H1 (cell line): Measurements from ENCODE around the gene KIAA0930. TPM values are rescaled to one million over a fixed set of nuclear protein-coding genes. Genes with fewer than 3 reads are reported as not detected.

ENCODE experiments used
- CTCF ChIA-PET: fragments of 300-600 bp; sonication (Branson Sonifier 250); formaldehyde crosslinking; loops from one replicate; lab custom pipeline; 2021; ENCODE audit not compliant: partially characterized antibody; lab: Charles Lee
- POLR2A ChIA-PET: fragments of 300-600 bp; sonication (Branson Sonifier 250); formaldehyde crosslinking; loops from one replicate; lab custom pipeline; 2021; ENCODE audit warnings: inconsistent platforms; ENCODE audit not compliant: partially characterized antibody; lab: Charles Lee
- DNase-seq, 2 experiments: peaks; one replicate each; pipeline versions ENCODE4 v3.0.0 to v3.0.0-alpha.2; 2010 to 2022; ENCODE audit warnings: low spot score in 2 of 2, low read depth in 1 of 2, mixed read lengths in 1 of 2
- FAIRE-seq: peaks from 2 replicates; lab custom pipeline; 2011; peaks lifted over from hg19 to GRCh38; lab: Jason Lieb, UNC
- H2AFZ ChIP-seq: 2 replicates; pipeline ENCODE4 v1.8.1; 2012; ENCODE audit warnings: low read length, inconsistent platforms
- H2AK5ac ChIP-seq: 2 replicates; pipeline ENCODE4 v1.6.1; 2013; ENCODE audit warnings: low read depth, low read length
- H2BK120ac ChIP-seq: replicated peaks from 2 replicates; pipeline ENCODE3; 2013; ENCODE audit warnings: low read depth, low read length, inconsistent platforms
- H2BK12ac ChIP-seq: 2 replicates; pipeline ENCODE4 v1.6.1; 2013; ENCODE audit warnings: low read depth, low read length
- H2BK15ac ChIP-seq: 2 replicates; pipeline ENCODE4 v1.6.1; 2013; ENCODE audit warnings: low read length
- H2BK20ac ChIP-seq: 2 replicates; pipeline ENCODE4 v1.6.1; 2013; ENCODE audit warnings: low read length
- H2BK5ac ChIP-seq: 2 replicates; pipeline ENCODE4 v1.6.1; 2013; ENCODE audit warnings: low read depth, low read length
- H3K14ac ChIP-seq: 2 replicates; pipeline ENCODE4 v1.6.1; 2013; ENCODE audit warnings: inconsistent platforms; ENCODE audit not compliant: insufficient read length
- H3K18ac ChIP-seq: 2 replicates; pipeline ENCODE4 v1.6.1; 2013; ENCODE audit warnings: low read length; ENCODE audit errors: extremely low read depth
- H3K23ac ChIP-seq: 2 replicates; pipeline ENCODE4 v1.6.1; 2013; ENCODE audit warnings: inconsistent platforms; ENCODE audit not compliant: insufficient read length
- H3K23me2 ChIP-seq: 2 replicates; pipeline ENCODE4 v1.6.1; 2013; ENCODE audit warnings: low read depth, low read length
- H3K27ac ChIP-seq: 2 replicates; pipeline ENCODE4 v1.6.1; 2011; ENCODE audit warnings: low read depth, low read length, inconsistent platforms
- H3K27me3 ChIP-seq, 4 experiments: replicated peaks in 1 of 4; 1 replicate in 1 of 4; 2 replicates in 3 of 4; pipeline versions ENCODE4 v1.6.1 to v1.8.1; 2011 to 2013; ENCODE audit warnings: low read length in 3 of 4, mild to moderate bottlenecking in 3 of 4, inconsistent platforms in 2 of 4, mixed read lengths in 2 of 4, moderate library complexity in 1 of 4; ENCODE audit not compliant: control insufficient read depth in 3 of 4, insufficient read depth in 3 of 4; ENCODE audit errors: extremely low read depth in 1 of 4
- H3K36me3 ChIP-seq, 4 experiments: 2 replicates each; pipeline versions ENCODE4 v1.6.1 to v1.8.1; 2011 to 2013; ENCODE audit warnings: mild to moderate bottlenecking in 4 of 4, low read length in 3 of 4, moderate library complexity in 2 of 4, control low read depth in 1 of 4, inconsistent platforms in 1 of 4; ENCODE audit not compliant: insufficient read depth in 4 of 4, control insufficient read depth in 2 of 4
- H3K4ac ChIP-seq: replicated peaks from 2 replicates; pipeline ENCODE3; 2013; ENCODE audit warnings: low read length, low read depth, mixed read lengths, inconsistent platforms; ENCODE audit not compliant: insufficient read length
- H3K4me1 ChIP-seq, 4 experiments: replicated peaks in 1 of 4; 1 replicate in 1 of 4; 2 replicates in 3 of 4; pipeline versions ENCODE4 v1.6.1 to v1.8.1; 2011 to 2013; ENCODE audit warnings: low read length in 3 of 4, inconsistent platforms in 2 of 4, mixed read lengths in 1 of 4; ENCODE audit not compliant: insufficient read depth in 4 of 4, control insufficient read depth in 3 of 4
- H3K4me2 ChIP-seq, 2 experiments: 2 replicates each; pipeline versions ENCODE4 v1.6.1 to v1.8.1; 2011 to 2013; ENCODE audit warnings: low read depth in 2 of 2, low read length in 2 of 2, control low read depth in 1 of 2, inconsistent platforms in 1 of 2, mild to moderate bottlenecking in 1 of 2; ENCODE audit not compliant: insufficient read depth in 1 of 2
- H3K4me3 ChIP-seq, 4 experiments: fragments of 200-600, 300-600 bp in 1 of 4; sonication (generic), shearing (Covaris generic), sonication (Bioruptor Twin) in 1 of 4; 2 replicates each; pipeline versions ENCODE4 v1.5.1 to v1.8.1; 2011 to 2016; ENCODE audit warnings: low read length in 4 of 4, low read depth in 3 of 4, control low read depth in 2 of 4, inconsistent platforms in 2 of 4, mild to moderate bottlenecking in 2 of 4, mixed read lengths in 1 of 4, moderate library complexity in 1 of 4; ENCODE audit not compliant: insufficient read depth in 2 of 4; ENCODE audit errors: extremely low read depth in 1 of 4
- H3K56ac ChIP-seq: replicated peaks from 2 replicates; pipeline ENCODE3; 2013; ENCODE audit warnings: low read depth, mild to moderate bottlenecking, mixed read lengths, low read length, inconsistent platforms; ENCODE audit not compliant: insufficient read length
- H3K79me1 ChIP-seq: 2 replicates; pipeline ENCODE4 v1.6.1; 2013; ENCODE audit warnings: low read depth, low read length, control low read depth
- H3K79me2 ChIP-seq, 2 experiments: 2 replicates each; pipeline versions ENCODE4 v1.6.1 to v1.8.1; 2012 to 2013; ENCODE audit warnings: low read length in 2 of 2, mild to moderate bottlenecking in 2 of 2, inconsistent platforms in 1 of 2; ENCODE audit not compliant: insufficient read depth in 2 of 2, control insufficient read depth in 1 of 2
- H3K9ac ChIP-seq, 4 experiments: replicated peaks in 1 of 4; 1 replicate in 1 of 4; 2 replicates in 3 of 4; pipeline versions ENCODE4 v1.6.1 to v1.8.1; 2011 to 2013; ENCODE audit warnings: low read depth in 3 of 4, low read length in 3 of 4, control low read depth in 2 of 4, mild to moderate bottlenecking in 2 of 4, moderate library complexity in 2 of 4, inconsistent platforms in 1 of 4; ENCODE audit errors: extremely low read depth in 1 of 4
- H3K9me3 ChIP-seq, 2 experiments: 2 replicates each; pipeline versions ENCODE4 v1.6.1 to v1.8.1; 2012 to 2013; ENCODE audit warnings: mild to moderate bottlenecking in 2 of 2, moderate library complexity in 2 of 2, control low read depth in 1 of 2, inconsistent platforms in 1 of 2, low read depth in 1 of 2, low read length in 1 of 2, mixed read lengths in 1 of 2; ENCODE audit not compliant: insufficient read depth in 2 of 2
- H4K20me1 ChIP-seq, 2 experiments: replicated peaks in 1 of 2; 2 replicates each; pipeline versions ENCODE3 to v1.8.1; 2011 to 2013; ENCODE audit warnings: inconsistent platforms in 2 of 2, low read length in 2 of 2, mild to moderate bottlenecking in 1 of 2; ENCODE audit not compliant: insufficient read depth in 2 of 2, control insufficient read depth in 1 of 2
- H4K5ac ChIP-seq: 2 replicates; pipeline ENCODE4 v1.6.1; 2013; ENCODE audit warnings: low read length, low read depth, mixed read lengths, inconsistent platforms; ENCODE audit not compliant: insufficient read length
- H4K8ac ChIP-seq: 2 replicates; pipeline ENCODE4 v1.8.0; 2013; ENCODE audit warnings: mild to moderate bottlenecking, moderate library complexity, low read length, inconsistent platforms; ENCODE audit not compliant: insufficient read depth; ENCODE audit errors: extremely low read depth
- H4K91ac ChIP-seq: replicated peaks from 2 replicates; pipeline ENCODE3; 2013; ENCODE audit warnings: low read length, mixed read lengths, inconsistent platforms; ENCODE audit not compliant: insufficient read length
- BRCA1 ChIP-seq: IDR thresholded peaks from 2 replicates; pipeline ENCODE4 v1.6.1; 2012; ENCODE audit warnings: low read depth, low read length, improper control_type of control experiment
- CHD2 ChIP-seq: IDR thresholded peaks from 2 replicates; pipeline ENCODE4 v1.6.1; 2012; ENCODE audit warnings: low read length, improper control_type of control experiment
- NANOG ChIP-seq: IDR thresholded peaks from 2 replicates; pipeline ENCODE4 v1.6.1; 2011; ENCODE audit warnings: low read length, low read depth, mild to moderate bottlenecking, inconsistent platforms; ENCODE audit not compliant: insufficient read depth, poor library complexity, severe bottlenecking
- POU5F1 ChIP-seq: IDR thresholded peaks from 2 replicates; pipeline ENCODE4 v1.6.1; 2011; ENCODE audit warnings: low read depth, mild to moderate bottlenecking, low read length, moderate library complexity
- RXRA ChIP-seq: IDR thresholded peaks from 2 replicates; pipeline ENCODE4 v1.6.1; 2011; ENCODE audit warnings: low read depth, mild to moderate bottlenecking, low read length, moderate library complexity; ENCODE audit not compliant: insufficient read depth
- SRF ChIP-seq: IDR thresholded peaks from 2 replicates; pipeline ENCODE4 v1.6.1; 2011; ENCODE audit warnings: mild to moderate bottlenecking, low read depth, low read length, moderate library complexity
- WGBS, 2 experiments: shearing (Covaris generic) in 1 of 2; methylation state at CpG; one replicate each; pipeline versions ENCODE4 v1.1.6 to v1.1.7; 2013 to 2015; ENCODE audit warnings: low lambda C conversion rate in 2 of 2, mixed read lengths in 2 of 2, inconsistent platforms in 1 of 2, low coverage in 1 of 2, missing lambda C conversion rate in 1 of 2; ENCODE audit not compliant: insufficient replicate concordance in 2 of 2, insufficient coverage in 1 of 2, insufficient read length in 1 of 2; ENCODE audit errors: extremely low coverage in 1 of 2, missing lambda C conversion rate in 1 of 2; 5-methylcytosine and 5-hydroxymethylcytosine counted together
- polyA plus RNA-seq, 7 experiments: library from polyadenylated mRNA; depleted of rRNA in 3 of 7; stranded (reverse) in 5 of 7; unstranded in 2 of 7; fragments of >200 nt in 5 of 7; fragments of 200-250 nt in 2 of 7; gene quantifications; 1 replicate in 5 of 7; 2 replicates in 1 of 7; 4 replicates in 1 of 7; pipeline versions ENCODE4 v1.2.1 to v1.2.3, GENCODE V29; 2011 to 2013; ENCODE audit warnings: missing spikeins in 2 of 7, mixed read lengths in 2 of 7
- total RNA-seq: library from RNA; stranded (reverse); fragmentation: NEBNext Ultra II Directional; extraction: Animal tissue kit (Norgen Biotek cat#: 25700); gene quantifications from 2 replicates; pipeline ENCODE4 v1.2.1, GENCODE V29; 2021

KIAA0930 gene
- total and polyA plus RNA-seq, 2 of the 8 experiments (the other 6 are each of a cell fraction or from before 2014, with no cell fraction given): 61.9 to 66.1 TPM

GRCh38 chr22:45185718-45186514 is 54.8 kb downstream of the KIAA0930 start:
- ChIA-PET POLR2A (interaction anchor here (2.0 kb wide), 1 partner anchor 10 kb away, joined by 8 read pairs; no protein-coding TSS in a partner anchor), CTCF (interaction anchor here (1.5 kb wide), 1 partner anchor 22 kb away, joined by 4 read pairs; no protein-coding TSS in a partner anchor)
- H3K4ac ChIP-seq: no peak overlapping the region
- no peak overlapping the region for H4K91ac ChIP-seq
- DNase-seq (no peak), FAIRE-seq (no peak)
- H2BK15ac ChIP-seq: no peak overlapping the region
- no peaks in the 10 kb centered on the region for H3K23me2 ChIP-seq
- H3K4me3 ChIP-seq: no peak overlapping the region
- H4K5ac ChIP-seq: no peak overlapping the region
- no peak overlapping the region for H3K27ac ChIP-seq
- peaks cover 0 to 12% of the 10 kb centered on the region in 2 experiments; a peak in 1 of 4 replicates for H3K79me2 ChIP-seq
- no peak overlapping the region for H4K8ac ChIP-seq
- H3K27me3 ChIP-seq: no peaks in the 10 kb centered on the region
- no peaks in the 10 kb centered on the region for H3K9me3 ChIP-seq
- H3K18ac ChIP-seq: no peak overlapping the region
- no peak overlapping the region for H3K9ac ChIP-seq
- peaks cover 3 to 6% of the 10 kb centered on the region in 2 experiments for H4K20me1 ChIP-seq
- no peak overlapping the region for H2BK5ac ChIP-seq
- no peak overlapping the region for H2AFZ ChIP-seq
- 91% methylated on average over 16 of the region's 16 CpGs; no CpG with 5 or more reads in 1 of the 2 experiments for WGBS, 2 experiments
- no peak overlapping the region for H2BK120ac ChIP-seq
- H2BK12ac ChIP-seq: no peak overlapping the region
- H3K79me1 ChIP-seq: no peaks in the 10 kb centered on the region
- H3K14ac ChIP-seq: no peak overlapping the region
- peaks cover 12 to 47% (median 24%) of the 10 kb centered on the region in 4 experiments for H3K36me3 ChIP-seq
- no peak overlapping the region for H3K56ac ChIP-seq
- no peak overlapping the region for H3K23ac ChIP-seq
- H2AK5ac ChIP-seq: no peak overlapping the region
- no peak overlapping the region for H2BK20ac ChIP-seq
- H3K4me1 ChIP-seq: peaks cover 0 to 3% (median 1%) of the 10 kb centered on the region in 4 experiments; a peak in 3 of 7 replicates
- no peak overlapping the region for H3K4me2 ChIP-seq
- TF ChIP-seq SRF (no peak), NANOG (no peak), RXRA (no peak), BRCA1 (no peak), POU5F1 (no peak), CHD2 (no peak)
